ENCODE results near the gene VCL. TPM values are rescaled to one million over a fixed set of nuclear protein-coding genes. Genes with fewer than 3 reads are reported as not detected.

The VCL gene
- total RNA-seq, 1 experiment from 2014 or later, result 291 TPM

- peak overlapping the region; percentile 86; the same call in 1 of the 2 replicates for H3K14ac ChIP-seq (ENCODE audit: insufficient read depth, low read length)
- peaks cover 39% of the 10 kb centered on the region for H3K79me2 ChIP-seq (ENCODE audit: insufficient read depth, low read length)
- H3K4me2 ChIP-seq (ENCODE audit: insufficient read depth, insufficient read length, low read length), result peak overlapping the region; percentile 39
- no peak overlapping the region for H2BK120ac ChIP-seq (ENCODE audit: low read depth, low read length, poor library complexity, severe bottlenecking)
- Mint-ChIP-seq H3K4me3 (peak overlapping the region; percentile 86 to 88), H3K4me1 (peaks cover 34 to 39% of the 10 kb centered on the region in 2 experiments), H3K27ac (peak overlapping the region; percentile 98 to 99 (median 98)), H3K9me3 (peaks cover 0 to 3% of the 10 kb centered on the region in 2 experiments; a peak in 1 of 5 replicates), H3K27me3 (ENCODE audit: low read depth) (no peaks in the 10 kb centered on the region; the same call in 1 of the 2 replicates), H3K36me3 (ENCODE audit: insufficient read depth in 1 of 3, low read depth in 3 of 3) (peaks cover 34 to 40% (median 36%) of the 10 kb centered on the region in 3 experiments)
- peaks cover 11% of the 10 kb centered on the region for H3K23me2 ChIP-seq (ENCODE audit: insufficient read length, low read depth, low read length, poor library complexity, severe bottlenecking)
- H2BK5ac ChIP-seq (ENCODE audit: insufficient read length, low read length), result no peak overlapping the region
- H4K91ac ChIP-seq (ENCODE audit: insufficient read length, low read depth, low read length), result no peak overlapping the region
- peaks cover 2% of the 10 kb centered on the region for H4K20me1 ChIP-seq (ENCODE audit: control insufficient read depth, insufficient read depth, insufficient read length)
- H2AK5ac ChIP-seq (ENCODE audit: insufficient read length, low read length), result no peak overlapping the region
- no peak overlapping the region for H3K56ac ChIP-seq (ENCODE audit: insufficient read length, low read depth, low read length)
- no peaks in the 10 kb centered on the region for H3K27me3 ChIP-seq (ENCODE audit: insufficient read depth, low read length)
- peak overlapping the region; percentile 75 for H3K9ac ChIP-seq (ENCODE audit: extremely low read depth, insufficient read length, low read length)
- H3K79me1 ChIP-seq (ENCODE audit: insufficient read depth, low read depth, low read length, poor library complexity, severe bottlenecking), result no peaks in the 10 kb centered on the region
- no peak overlapping the region for H4K8ac ChIP-seq (replicated peaks; ENCODE audit: insufficient read length, low read depth, low read length)
- no peak overlapping the region for H2BK15ac ChIP-seq (ENCODE audit: low read depth, low read length)
- H3T11ph ChIP-seq (ENCODE audit: low read length), result no peak overlapping the region
- no peak overlapping the region for H4K5ac ChIP-seq (ENCODE audit: insufficient read length, low read depth, low read length)
- peak overlapping the region; percentile 42 for H3K27ac ChIP-seq (ENCODE audit: insufficient read length, low read depth, low read length)
- H2AFZ ChIP-seq (ENCODE audit: low read length), result no peak overlapping the region
- no CpG with 5 or more reads among the region's 11 CpGs for WGBS (ENCODE audit: extremely low coverage, insufficient read length, low lambda C conversion rate)
- H3K4ac ChIP-seq (ENCODE audit: low read depth, low read length), result no peak overlapping the region
- no peak for DNase-seq
- no peak overlapping the region for H3K23ac ChIP-seq (ENCODE audit: insufficient read length, low read depth, low read length)
- no peak for TF ChIP-seq CTCF (conservative IDR thresholded peaks at IDR 0.05)
- no peak overlapping the region for H2BK20ac ChIP-seq (ENCODE audit: low read depth, low read length, poor library complexity, severe bottlenecking)
- peak overlapping the region; percentile 96 for H3K18ac ChIP-seq (ENCODE audit: insufficient read length, low read depth, low read length)
- peaks cover 4% of the 10 kb centered on the region; the same call in 1 of the 2 replicates for H3K4me1 ChIP-seq (ENCODE audit: insufficient read depth, low read length)
- H3K9me3 ChIP-seq (ENCODE audit: control insufficient read depth, low read depth, low read length), result no peaks in the 10 kb centered on the region
- no peak overlapping the region for H2BK12ac ChIP-seq (ENCODE audit: insufficient read length, low read depth, low read length)
Observed at GRCh38 chr10:73997461-73997786, 492 bp upstream of the VCL start.

Measured in H9 (cell line).